ENCODE measurements around the gene PDE4A.

The PDE4A gene

DNA sequence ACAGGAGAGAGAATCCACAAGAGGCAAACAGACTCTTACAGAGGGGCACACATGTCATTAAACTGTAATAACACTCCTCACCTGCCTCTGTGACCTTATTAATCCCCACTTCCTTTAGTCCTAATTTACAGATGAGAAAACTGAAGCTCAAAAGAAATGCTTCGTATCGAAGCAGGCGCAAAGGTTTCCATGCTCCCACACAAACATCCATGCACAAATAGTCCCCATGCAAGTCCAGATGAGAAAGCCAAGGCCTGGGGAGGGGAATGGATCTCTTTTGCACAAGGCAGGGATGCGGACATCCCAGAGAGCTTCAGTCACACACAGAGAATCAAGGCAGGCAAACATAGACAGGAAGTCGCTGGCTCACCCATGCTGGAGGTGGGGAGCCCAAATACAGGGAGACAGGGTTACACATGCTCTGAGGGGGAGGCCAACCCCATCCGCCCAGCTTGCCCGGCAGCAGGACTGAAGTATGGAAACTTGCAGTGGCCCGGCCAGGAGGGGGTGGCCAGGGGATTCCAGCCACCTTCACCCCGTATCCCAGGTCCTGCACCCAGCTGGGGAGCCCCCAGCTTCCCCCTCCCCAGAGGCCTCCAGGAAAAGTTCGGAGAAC lies 96.4 kb downstream of the PDE4A start:
- DNase-seq, result no peak

- no peak for DNase-seq
These were observed 97.0 kb downstream of the PDE4A start, which contains the start of gene S1PR5 for GRCh38 chr19:10517361-10517759. TSS of gene S1PR5 (minus strand) at chr19:10517447. CDS start at chr19:10515011, 2,436 bp downstream.

DNA sequence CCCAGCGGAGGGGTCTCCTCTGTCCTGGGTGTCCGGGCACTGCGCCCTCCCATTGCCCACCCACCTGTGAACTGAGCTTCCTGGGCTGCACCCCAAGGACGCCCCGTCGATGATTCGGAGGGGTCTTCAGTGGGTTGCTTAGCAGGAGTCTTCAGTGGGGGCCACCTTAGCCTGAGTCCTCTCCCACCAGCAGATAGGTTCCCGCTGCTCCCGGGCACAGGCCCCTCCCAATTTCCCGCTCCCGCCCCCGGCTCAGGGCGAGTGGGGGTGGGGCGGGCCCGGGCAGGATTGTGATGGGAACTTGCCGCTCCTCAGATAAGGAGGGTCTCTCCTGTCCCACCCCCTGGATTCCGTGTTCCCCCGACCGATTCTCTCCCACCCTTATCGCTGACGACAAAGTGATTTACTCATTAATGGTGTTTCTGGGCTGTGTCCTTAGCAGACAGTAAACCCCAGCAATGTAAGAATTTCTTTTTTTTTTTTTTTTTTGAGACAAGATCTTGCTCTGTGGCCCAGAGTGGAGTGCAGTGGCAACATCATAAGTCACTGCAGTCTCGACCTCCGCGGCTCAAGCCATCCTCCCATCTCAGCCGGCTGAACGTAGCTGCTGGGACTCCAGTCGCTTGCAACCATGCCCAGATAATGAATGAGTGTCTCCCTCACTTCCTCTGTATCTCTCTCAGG lies 97.6 kb downstream of the PDE4A start:
- DNase-seq, result no peak

DNA sequence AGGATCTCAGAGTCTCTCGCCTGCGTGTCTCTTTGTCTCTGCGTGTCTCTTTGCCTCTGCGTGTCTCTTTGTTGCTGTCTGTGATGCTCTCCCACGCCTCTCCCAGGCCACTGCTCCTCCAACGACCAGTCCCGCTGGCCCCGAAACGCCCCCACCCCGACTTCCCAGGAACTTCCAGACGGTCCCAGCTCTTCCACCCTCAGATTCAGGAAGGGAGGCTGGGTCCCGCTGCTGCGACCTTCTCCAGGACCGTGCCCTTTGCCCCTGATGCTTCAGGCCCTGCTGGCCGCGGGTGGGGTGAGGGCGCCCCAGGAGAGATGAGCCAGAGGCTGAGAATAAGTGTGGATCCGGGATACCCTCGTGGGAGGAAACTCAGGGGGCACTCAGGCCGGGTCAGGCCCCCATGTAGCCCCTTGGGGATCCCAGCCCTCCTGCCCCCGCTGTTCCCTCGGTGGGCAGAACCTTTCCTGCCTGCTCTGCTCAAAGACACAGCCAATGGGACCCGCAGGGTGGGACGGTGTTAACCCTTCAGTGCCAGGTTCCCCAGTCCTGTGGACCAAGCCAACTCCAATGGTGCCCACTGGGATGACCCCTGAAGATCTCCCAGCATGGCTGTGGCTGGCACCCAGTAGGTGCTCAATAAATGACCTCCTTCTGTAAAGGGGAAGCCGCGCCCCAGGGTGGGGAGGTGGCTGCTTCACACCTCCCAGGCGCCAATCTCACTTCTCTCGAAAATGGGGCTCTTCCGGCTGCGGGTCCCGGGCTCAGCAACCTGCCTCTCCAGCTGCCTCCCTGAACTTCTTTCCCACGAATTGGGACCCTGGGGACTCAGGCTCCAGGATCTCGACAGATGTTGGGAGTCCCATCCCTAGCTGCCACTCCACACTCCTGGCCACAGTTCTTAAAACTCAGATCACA lies 98.4 kb downstream of the PDE4A start:
- no peak for DNase-seq
